ENCODE measurements around the gene SIRPA.
"Not testable (repeated sequence)": the region's sequence is repeated elsewhere in the genome, so short reads cannot be mapped to it uniquely, and the experiment has no call there.

The SIRPA gene

DNA sequence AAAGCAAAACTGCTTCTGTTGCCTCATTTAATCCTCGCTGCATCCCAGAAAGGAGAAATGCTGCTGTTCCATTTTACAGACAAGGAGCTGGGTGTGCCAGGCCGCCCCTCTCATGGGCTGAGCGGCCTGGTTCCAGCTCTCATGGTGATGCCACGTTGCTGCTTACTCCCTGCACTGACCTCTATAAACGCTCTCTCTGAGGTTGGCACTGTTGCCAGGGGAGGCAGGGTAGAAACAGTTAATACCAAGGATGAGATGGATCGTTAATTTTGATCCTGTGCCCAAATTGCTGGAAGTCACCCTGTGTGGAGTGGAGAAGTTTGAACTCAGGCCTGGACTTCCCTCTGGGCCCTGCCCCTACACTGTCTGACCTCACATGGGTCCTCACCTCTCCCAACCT is 25.6 kb downstream of the SIRPA start:
- TF ChIP-seq, protein P1, sequence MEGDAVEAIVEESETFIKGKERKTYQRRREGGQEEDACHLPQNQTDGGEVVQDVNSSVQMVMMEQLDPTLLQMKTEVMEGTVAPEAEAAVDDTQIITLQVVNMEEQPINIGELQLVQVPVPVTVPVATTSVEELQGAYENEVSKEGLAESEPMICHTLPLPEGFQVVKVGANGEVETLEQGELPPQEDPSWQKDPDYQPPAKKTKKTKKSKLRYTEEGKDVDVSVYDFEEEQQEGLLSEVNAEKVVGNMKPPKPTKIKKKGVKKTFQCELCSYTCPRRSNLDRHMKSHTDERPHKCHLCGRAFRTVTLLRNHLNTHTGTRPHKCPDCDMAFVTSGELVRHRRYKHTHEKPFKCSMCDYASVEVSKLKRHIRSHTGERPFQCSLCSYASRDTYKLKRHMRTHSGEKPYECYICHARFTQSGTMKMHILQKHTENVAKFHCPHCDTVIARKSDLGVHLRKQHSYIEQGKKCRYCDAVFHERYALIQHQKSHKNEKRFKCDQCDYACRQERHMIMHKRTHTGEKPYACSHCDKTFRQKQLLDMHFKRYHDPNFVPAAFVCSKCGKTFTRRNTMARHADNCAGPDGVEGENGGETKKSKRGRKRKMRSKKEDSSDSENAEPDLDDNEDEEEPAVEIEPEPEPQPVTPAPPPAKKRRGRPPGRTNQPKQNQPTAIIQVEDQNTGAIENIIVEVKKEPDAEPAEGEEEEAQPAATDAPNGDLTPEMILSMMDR (IDR thresholded peaks at IDR 0.05; ENCODE audit: borderline replicate concordance, insufficient read depth, low read depth, low read length), result no peak
- no peak overlapping the region for H3K4me3 ChIP-seq (ENCODE audit: low read depth, low read length)

DNA sequence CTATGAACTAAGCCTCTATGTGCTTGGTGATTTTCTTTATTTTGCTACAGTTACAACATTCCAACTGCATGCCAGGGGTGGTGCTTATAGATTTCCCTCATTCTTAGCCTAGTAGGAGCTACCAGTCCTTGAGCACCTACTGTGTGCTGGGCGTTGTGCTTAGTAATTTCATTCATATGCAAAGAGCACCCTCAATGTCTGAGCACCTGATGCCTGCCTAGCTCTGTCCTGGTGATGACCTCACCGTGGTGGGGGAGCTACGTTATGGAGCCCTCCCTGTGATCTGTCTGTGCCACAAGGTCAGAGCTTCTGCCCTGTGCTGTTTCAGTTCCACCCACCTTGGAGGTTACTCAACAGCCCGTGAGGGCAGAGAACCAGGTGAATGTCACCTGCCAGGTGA is 26.8 kb downstream of the SIRPA start:
- not testable (repeated sequence) for H3K4me3 ChIP-seq (ENCODE audit: low read depth, low read length)

DNA sequence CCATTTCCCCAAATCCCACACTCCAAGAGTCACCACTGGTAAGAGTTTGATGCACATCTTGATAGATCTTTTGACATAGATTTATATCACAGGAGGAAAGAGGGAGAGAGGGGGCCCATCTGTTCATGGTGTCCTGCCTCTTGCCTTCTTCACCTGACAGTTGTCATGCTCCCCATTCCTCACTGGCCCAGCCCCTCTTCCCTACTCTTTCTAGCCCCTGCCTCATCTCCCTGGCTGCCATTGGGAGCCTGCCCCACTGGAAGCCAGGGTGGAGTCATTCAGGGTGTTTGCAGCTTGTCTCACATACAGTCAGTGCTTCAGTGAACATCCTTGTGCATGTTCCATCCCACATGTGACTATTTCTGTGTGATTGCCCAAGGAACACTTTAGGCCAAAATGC is 27.6 kb downstream of the SIRPA start:
- TF ChIP-seq, protein P1 (IDR thresholded peaks at IDR 0.05; ENCODE audit: borderline replicate concordance, insufficient read depth, low read depth, low read length), result no peak
- H3K4me3 ChIP-seq (ENCODE audit: low read depth, low read length), result no peak overlapping the region

DNA sequence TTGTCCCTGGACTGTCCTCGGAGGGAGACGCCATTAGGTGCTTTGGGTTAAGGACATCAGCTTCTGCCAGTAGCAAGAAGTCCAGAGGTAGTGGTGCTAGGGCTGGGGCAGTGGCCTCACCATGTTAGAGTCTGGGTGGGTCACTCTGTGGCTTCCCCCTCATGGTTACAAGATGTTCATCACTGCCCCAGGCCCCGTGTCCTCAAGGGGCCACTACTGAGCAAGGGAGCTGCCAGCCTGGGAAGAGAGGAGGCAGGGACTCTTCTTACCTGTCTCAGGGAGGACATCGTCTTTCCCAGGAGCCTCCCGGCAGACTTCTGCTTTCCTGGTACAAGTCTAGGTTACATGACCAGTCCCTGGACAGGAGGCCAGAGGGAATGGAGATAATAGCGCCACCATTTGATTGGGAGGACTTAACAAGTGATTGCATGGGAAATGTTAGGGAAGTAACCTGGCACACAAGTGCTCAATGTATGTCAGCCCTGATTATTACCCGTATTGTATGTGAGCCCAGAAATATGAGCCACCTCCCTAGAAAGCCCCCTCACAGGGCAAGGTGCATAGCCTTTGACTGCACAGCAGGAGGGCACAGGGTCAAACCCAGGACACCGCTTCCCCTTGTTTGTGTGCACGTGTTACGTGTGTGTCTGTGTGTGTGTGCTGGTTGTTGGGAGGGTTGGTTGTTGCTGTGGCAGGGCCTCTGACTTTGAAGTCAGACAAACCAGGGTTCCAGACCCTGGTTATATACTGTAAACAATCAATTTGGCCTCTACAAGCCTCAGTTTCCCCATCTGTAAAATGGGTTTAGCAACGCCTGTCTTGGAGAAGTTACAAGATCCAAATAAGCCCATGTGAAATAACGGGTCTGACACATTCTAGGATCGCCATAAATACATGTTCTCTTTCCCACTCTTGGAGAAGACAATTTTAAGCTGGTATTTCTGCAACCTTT is 30.0 kb downstream of the SIRPA start:
- no peak overlapping the region for H3K4me3 ChIP-seq (ENCODE audit: low read depth, low read length)
- TF ChIP-seq, protein P1 (IDR thresholded peaks at IDR 0.05; ENCODE audit: borderline replicate concordance, insufficient read depth, low read depth, low read length), result no peak

DNA sequence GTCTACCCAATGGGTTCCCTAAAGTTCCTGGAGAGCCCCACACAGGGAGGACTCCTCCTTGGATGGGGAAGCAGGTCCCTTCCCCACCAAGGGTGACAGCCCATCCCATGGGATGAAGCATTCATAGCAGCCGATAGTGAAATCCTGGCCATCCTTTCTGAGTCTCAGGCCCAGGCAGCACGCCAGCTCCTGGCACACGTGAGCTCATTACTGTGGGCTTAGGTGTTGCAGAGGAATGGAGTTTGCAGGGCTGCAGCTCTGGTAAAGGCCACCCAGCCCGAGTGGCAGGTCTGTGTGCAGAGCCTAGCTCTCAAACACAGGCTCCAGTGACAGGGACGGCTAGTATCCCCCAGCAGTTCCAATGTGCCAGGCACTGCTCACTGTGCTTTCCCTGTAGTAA is 31.0 kb downstream of the SIRPA start:
- no peak overlapping the region for H3K4me3 ChIP-seq (ENCODE audit: low read depth, low read length)
- TF ChIP-seq, protein P1 (IDR thresholded peaks at IDR 0.05; ENCODE audit: borderline replicate concordance, insufficient read depth, low read depth, low read length), result no peak

DNA sequence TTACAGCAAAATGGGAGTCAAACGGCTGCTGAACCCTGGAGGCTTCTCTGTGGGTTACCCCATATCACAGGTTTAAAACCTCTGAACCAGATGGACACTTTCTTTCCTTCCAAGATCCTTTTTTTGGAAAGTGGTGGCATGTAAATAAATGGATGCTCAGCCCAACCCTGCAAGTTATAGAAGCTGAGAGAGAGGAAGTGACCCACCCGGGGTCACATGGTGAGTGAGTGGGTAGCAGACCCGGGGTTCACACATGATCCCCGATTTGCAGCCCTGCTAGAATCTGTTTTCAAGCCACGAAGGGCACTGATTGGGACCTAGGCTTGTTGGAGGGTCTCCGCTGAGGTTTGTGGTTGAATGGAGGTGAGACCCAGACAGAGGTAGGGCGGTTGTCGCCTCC is 32.0 kb downstream of the SIRPA start:
- TF ChIP-seq, protein P1 (IDR thresholded peaks at IDR 0.05; ENCODE audit: borderline replicate concordance, insufficient read depth, low read depth, low read length), result no peak
- H3K4me3 ChIP-seq (ENCODE audit: low read depth, low read length), result no peak overlapping the region

DNA sequence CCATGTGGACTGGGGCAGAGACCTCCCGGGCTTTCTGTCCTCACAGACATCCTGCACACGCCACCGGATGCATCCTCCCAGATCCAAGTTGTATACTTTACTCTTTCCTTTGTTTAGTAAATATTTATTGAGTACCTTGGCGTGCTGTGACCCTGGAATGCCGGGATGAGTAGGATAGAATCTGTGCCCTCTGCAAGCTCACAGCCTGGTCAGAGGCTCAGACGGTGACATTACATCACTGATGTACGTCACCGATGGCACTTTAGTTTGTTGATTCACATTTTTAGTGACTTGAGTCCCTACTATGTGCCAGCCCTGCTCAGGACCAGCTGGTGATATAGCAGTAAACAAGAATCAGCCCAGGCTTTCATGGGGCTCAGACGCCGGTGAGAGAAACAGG is 32.9 kb downstream of the SIRPA start:
- TF ChIP-seq, protein P1 (IDR thresholded peaks at IDR 0.05; ENCODE audit: borderline replicate concordance, insufficient read depth, low read depth, low read length), result no peak

More for the DNA sequence above, 32.9 kb downstream of the SIRPA start:
- no peak overlapping the region for H3K4me3 ChIP-seq (ENCODE audit: low read depth, low read length)

Measured in GM12875 (cell line).